Measurements from ENCODE around the gene LURAP1L.
A peak's percentile ranks its signal among the peaks of the same experiment; 100 is the strongest.

LURAP1L gene

GRCh38 chr9:12813960-12814876, 39.4 kb downstream of the LURAP1L start:
- Histone ChIP-seq H3K27me3 (ENCODE audit: insufficient read depth, poor library complexity, severe bottlenecking) (no peaks in the 10 kb centered on the region), H3K4me1 (ENCODE audit: insufficient read depth, poor library complexity, severe bottlenecking) (peaks cover 59% of the 10 kb centered on the region), H3K4me3 (ENCODE audit: severe bottlenecking) (peak overlapping the region; percentile 35), H3K36me3 (ENCODE audit: low read depth) (peaks cover 38% of the 10 kb centered on the region), H3K27ac (ENCODE audit: poor library complexity, severe bottlenecking) (peak overlapping the region; percentile 95), H3K9me3 (ENCODE audit: severe bottlenecking) (no peaks in the 10 kb centered on the region)
- peak; percentile 85 for DNase-seq (ENCODE audit: low spot score)
- TF ChIP-seq CTCF (IDR thresholded peaks at IDR 0.05; ENCODE audit: poor library complexity, severe bottlenecking): peak; percentile 31
- ATAC-seq (ENCODE audit: low read depth): peak; percentile 78

GRCh38 chr9:12814877-12815237, 40.0 kb downstream of the LURAP1L start:
- DNase-seq (ENCODE audit: low spot score) (no peak), ATAC-seq (ENCODE audit: low read depth) (no peak)
- Histone ChIP-seq H3K36me3 (ENCODE audit: low read depth) (peaks cover 32% of the 10 kb centered on the region), H3K9me3 (ENCODE audit: severe bottlenecking) (no peaks in the 10 kb centered on the region), H3K27me3 (ENCODE audit: insufficient read depth, poor library complexity, severe bottlenecking) (no peaks in the 10 kb centered on the region), H3K4me3 (ENCODE audit: severe bottlenecking) (no peak overlapping the region), H3K4me1 (ENCODE audit: insufficient read depth, poor library complexity, severe bottlenecking) (peaks cover 59% of the 10 kb centered on the region), H3K27ac (ENCODE audit: poor library complexity, severe bottlenecking) (peak overlapping the region; percentile 95)
- no peak for TF ChIP-seq CTCF (IDR thresholded peaks at IDR 0.05; ENCODE audit: poor library complexity, severe bottlenecking)

GRCh38 chr9:12815888-12816287, 41.1 kb downstream of the LURAP1L start:
- TF ChIP-seq CTCF (IDR thresholded peaks at IDR 0.05; ENCODE audit: poor library complexity, severe bottlenecking): no peak
- Histone ChIP-seq H3K4me3 (ENCODE audit: severe bottlenecking) (no peak overlapping the region), H3K9me3 (ENCODE audit: severe bottlenecking) (no peaks in the 10 kb centered on the region), H3K4me1 (ENCODE audit: insufficient read depth, poor library complexity, severe bottlenecking) (peaks cover 59% of the 10 kb centered on the region), H3K27me3 (ENCODE audit: insufficient read depth, poor library complexity, severe bottlenecking) (no peaks in the 10 kb centered on the region), H3K36me3 (ENCODE audit: low read depth) (peaks cover 23% of the 10 kb centered on the region), H3K27ac (ENCODE audit: poor library complexity, severe bottlenecking) (peak overlapping the region; percentile 95)
- DNase-seq (ENCODE audit: low spot score): no peak
- no peak for ATAC-seq (ENCODE audit: low read depth)

GRCh38 chr9:12816656-12817101, 41.9 kb downstream of the LURAP1L start:
- DNase-seq (ENCODE audit: low spot score): no peak
- no peak overlapping the region for H3K4me3 ChIP-seq (ENCODE audit: severe bottlenecking)
- H3K36me3 ChIP-seq (ENCODE audit: low read depth): peaks cover 15% of the 10 kb centered on the region
- no peak for ATAC-seq (ENCODE audit: low read depth)
- peaks cover 59% of the 10 kb centered on the region for H3K4me1 ChIP-seq (ENCODE audit: insufficient read depth, poor library complexity, severe bottlenecking)
- peak overlapping the region; percentile 95 for H3K27ac ChIP-seq (ENCODE audit: poor library complexity, severe bottlenecking)
- H3K9me3 ChIP-seq (ENCODE audit: severe bottlenecking): no peaks in the 10 kb centered on the region
- H3K27me3 ChIP-seq (ENCODE audit: insufficient read depth, poor library complexity, severe bottlenecking): no peaks in the 10 kb centered on the region
- no peak for TF ChIP-seq CTCF (IDR thresholded peaks at IDR 0.05; ENCODE audit: poor library complexity, severe bottlenecking)

- no peaks in the 10 kb centered on the region for H3K9me3 ChIP-seq (ENCODE audit: severe bottlenecking)
- peak overlapping the region; percentile 95 for H3K27ac ChIP-seq (ENCODE audit: poor library complexity, severe bottlenecking)
- peaks cover 51% of the 10 kb centered on the region for H3K4me1 ChIP-seq (ENCODE audit: insufficient read depth, poor library complexity, severe bottlenecking)
- H3K4me3 ChIP-seq (ENCODE audit: severe bottlenecking): no peak overlapping the region
- H3K36me3 ChIP-seq (ENCODE audit: low read depth): peaks cover 5% of the 10 kb centered on the region
- H3K27me3 ChIP-seq (ENCODE audit: insufficient read depth, poor library complexity, severe bottlenecking): no peaks in the 10 kb centered on the region
- peak; percentile 66 for DNase-seq (ENCODE audit: low spot score)
- peak; percentile 72 for ATAC-seq (ENCODE audit: low read depth)
- no peak for TF ChIP-seq CTCF (IDR thresholded peaks at IDR 0.05; ENCODE audit: poor library complexity, severe bottlenecking)
Observed at GRCh38 chr9:12817702-12818101, 42.9 kb downstream of the LURAP1L start.

Measured in RWPE2 (cell line).